BJ (cell line): ENCODE measurements around the gene F13A1. TPM values are rescaled to one million over a fixed set of nuclear protein-coding genes. Genes with fewer than 3 reads are reported as not detected.

ENCODE experiments used
- CTCF ChIA-PET: fragments of 350-600 bp; formaldehyde crosslinking; extraction: SDS; loops from one replicate; lab custom pipeline; 2021; ENCODE audit warnings: antibody characterized with exemption, inconsistent platforms; lab: Yijun Ruan, JAX
- POLR2A ChIA-PET: fragments of 300-600 bp; sonication (Branson Sonifier 250); formaldehyde crosslinking; extraction: SDS; loops from one replicate; lab custom pipeline; 2021; ENCODE audit warnings: antibody characterized with exemption; lab: Charles Lee
- DNase-seq: peaks from one replicate; pipeline ENCODE4 v3.0.0-alpha.2; 2011; ENCODE audit warnings: low read depth
- H3K27me3 ChIP-seq: 2 replicates; pipeline ENCODE4 v1.6.0; 2011; ENCODE audit warnings: low read length; ENCODE audit not compliant: control insufficient read depth, insufficient read depth
- H3K36me3 ChIP-seq: 2 replicates; pipeline ENCODE4 v1.5.1; 2011; ENCODE audit warnings: low read length; ENCODE audit not compliant: control insufficient read depth, insufficient read depth
- H3K4me3 ChIP-seq: 2 replicates; pipeline ENCODE4 v1.5.1; 2011; ENCODE audit warnings: low read depth, mild to moderate bottlenecking, control low read depth, low read length
- polyA plus RNA-seq: library from polyadenylated mRNA; depleted of rRNA; stranded (reverse); fragments of >200 nt; gene quantifications from 2 replicates; pipeline ENCODE4 v1.2.3, GENCODE V29; 2011
- TF ChIP-seq, protein P1 (sequence below): IDR thresholded peaks from 2 replicates; pipeline ENCODE4 v1.5.1; 2011; ENCODE audit warnings: low read depth, mild to moderate bottlenecking, control low read depth, inconsistent platforms, low read length, moderate library complexity; ENCODE audit not compliant: insufficient read depth

Gene F13A1
- polyA plus RNA-seq, 1 experiment, result not detected

DNA sequence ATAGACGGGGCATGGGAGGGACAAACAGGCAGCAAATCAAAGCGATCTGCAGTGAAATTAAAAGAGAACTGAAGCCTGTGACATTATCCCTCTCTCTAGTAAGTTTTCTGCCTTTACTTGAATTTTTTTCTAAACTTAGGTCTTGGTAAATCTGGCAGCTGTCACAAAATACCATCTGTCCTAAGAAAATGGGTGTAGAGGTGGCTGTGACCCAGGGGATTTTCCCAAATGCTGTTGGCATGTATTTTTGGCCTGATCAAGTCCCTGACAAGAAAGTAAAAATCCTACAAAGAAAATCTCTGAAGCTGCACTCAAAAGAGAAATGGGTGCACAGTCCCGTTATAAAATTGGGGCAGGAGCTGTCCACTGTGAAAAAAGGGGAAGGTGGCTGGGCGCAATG is 30.2 kb upstream of the F13A1 start:
- no peak overlapping the region for H3K4me3 ChIP-seq
- POLR2A ChIA-PET, result no interaction called here
- no peaks in the 10 kb centered on the region for H3K27me3 ChIP-seq
- CTCF ChIA-PET, result no interaction called here
- no peak for DNase-seq
- no peaks in the 10 kb centered on the region for H3K36me3 ChIP-seq
- TF ChIP-seq, protein P1, sequence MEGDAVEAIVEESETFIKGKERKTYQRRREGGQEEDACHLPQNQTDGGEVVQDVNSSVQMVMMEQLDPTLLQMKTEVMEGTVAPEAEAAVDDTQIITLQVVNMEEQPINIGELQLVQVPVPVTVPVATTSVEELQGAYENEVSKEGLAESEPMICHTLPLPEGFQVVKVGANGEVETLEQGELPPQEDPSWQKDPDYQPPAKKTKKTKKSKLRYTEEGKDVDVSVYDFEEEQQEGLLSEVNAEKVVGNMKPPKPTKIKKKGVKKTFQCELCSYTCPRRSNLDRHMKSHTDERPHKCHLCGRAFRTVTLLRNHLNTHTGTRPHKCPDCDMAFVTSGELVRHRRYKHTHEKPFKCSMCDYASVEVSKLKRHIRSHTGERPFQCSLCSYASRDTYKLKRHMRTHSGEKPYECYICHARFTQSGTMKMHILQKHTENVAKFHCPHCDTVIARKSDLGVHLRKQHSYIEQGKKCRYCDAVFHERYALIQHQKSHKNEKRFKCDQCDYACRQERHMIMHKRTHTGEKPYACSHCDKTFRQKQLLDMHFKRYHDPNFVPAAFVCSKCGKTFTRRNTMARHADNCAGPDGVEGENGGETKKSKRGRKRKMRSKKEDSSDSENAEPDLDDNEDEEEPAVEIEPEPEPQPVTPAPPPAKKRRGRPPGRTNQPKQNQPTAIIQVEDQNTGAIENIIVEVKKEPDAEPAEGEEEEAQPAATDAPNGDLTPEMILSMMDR, result no peak

DNA sequence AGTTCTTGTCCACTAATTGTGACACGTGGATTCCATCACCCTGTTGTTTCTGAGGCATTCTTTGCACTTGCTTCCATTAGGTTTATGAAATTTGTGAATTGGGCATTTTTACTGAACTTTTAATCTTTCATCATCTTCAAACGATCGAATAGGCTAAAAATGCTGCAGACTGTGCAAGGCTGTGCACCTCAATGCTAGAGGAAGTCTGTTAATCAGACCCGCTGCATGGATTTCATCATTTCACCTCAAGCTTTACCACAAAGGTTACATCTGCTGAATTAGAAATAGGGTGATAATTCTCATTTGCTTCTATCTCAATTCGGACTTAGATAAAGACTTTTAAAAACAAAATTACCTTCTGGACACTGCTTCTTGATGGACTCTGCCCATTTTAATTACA is 27.8 kb upstream of the F13A1 start:
- DNase-seq, result no peak
- no peaks in the 10 kb centered on the region for H3K36me3 ChIP-seq
- no peak overlapping the region for H3K4me3 ChIP-seq
- no peaks in the 10 kb centered on the region for H3K27me3 ChIP-seq
- POLR2A ChIA-PET, result no interaction called here
- CTCF ChIA-PET, result no interaction called here
- TF ChIP-seq, protein P1, result no peak

DNA sequence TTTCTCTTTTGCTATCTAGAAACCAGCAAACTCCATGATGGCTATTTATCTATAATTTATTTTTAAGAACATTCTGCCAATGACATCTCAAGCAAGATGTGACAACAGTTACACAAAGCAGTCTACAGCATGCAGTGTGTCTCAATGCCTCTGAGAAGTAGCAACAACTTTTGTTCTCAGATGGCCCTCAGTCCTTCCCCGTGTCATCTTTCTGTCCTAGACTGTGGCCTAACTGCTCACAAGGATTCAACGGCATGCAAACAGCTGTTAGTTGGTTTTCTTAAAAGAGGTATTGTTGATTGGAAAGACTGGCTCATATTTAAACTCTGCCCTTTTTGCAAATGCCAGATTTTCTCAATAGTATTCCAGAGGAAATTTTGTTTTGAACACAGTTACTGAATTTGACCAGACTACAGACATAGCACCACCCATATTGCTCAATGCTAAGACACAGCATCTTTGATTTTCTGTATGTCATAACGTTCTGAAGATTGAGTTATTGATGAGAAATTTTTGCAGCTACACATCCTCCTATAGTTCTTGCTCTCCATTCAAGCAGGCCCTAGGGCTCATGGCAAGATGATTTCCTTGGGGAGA is 26.1 kb upstream of the F13A1 start:
- H3K27me3 ChIP-seq, result no peaks in the 10 kb centered on the region
- TF ChIP-seq, protein P1, result no peak
- POLR2A ChIA-PET, result no interaction called here
- DNase-seq, result no peak
- CTCF ChIA-PET, result no interaction called here
- H3K36me3 ChIP-seq, result no peaks in the 10 kb centered on the region
- H3K4me3 ChIP-seq, result no peak overlapping the region

DNA sequence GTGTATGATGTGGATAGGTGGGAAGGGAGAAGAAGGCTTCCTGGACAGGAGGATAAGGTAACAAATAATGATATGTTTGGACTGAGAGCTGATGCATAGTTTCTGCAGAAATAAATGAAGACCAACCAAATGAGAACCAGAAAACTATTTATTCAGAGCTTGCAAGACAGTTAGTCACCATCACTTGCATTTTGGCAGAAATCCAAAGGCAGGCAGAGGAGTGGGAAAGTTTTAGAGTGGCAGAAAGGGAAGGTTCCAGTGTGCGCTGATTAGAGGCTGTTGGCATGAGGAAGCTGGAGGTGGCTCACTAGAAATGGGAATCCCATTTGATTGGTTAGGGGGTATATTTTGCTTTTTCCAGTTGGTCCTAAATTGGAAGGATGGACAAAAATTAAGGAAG is 13.0 kb upstream of the F13A1 start:
- Histone ChIP-seq H3K4me3 (no peak overlapping the region), H3K27me3 (no peaks in the 10 kb centered on the region), H3K36me3 (no peaks in the 10 kb centered on the region)
- DNase-seq, result no peak
- CTCF ChIA-PET, result no interaction called here
- TF ChIP-seq, protein P1, result no peak
- POLR2A ChIA-PET, result no interaction called here

DNA sequence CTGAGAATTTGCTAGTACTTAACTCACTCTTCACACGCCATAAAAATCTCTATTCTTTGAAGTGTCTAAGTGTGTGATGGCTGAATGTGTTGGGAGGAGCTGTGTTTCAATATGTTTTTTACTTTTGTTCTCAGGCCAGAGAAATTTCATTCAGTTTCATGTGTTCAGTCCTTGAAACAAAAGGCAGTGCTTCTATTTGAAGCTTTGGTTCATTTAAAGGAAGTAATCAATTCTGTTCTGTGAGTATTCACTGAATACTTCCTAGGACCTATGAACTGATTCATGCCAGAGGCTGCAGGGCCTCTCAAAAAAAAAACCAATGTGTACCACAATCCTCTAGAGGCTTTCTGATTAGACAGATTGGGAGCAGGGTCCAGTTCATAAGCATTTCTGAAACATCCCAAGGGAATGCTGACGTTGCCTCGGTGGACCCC is 12.4 kb upstream of the F13A1 start:
- Histone ChIP-seq H3K4me3 (no peak overlapping the region), H3K36me3 (no peaks in the 10 kb centered on the region), H3K27me3 (no peaks in the 10 kb centered on the region)
- POLR2A ChIA-PET, result no interaction called here
- TF ChIP-seq, protein P1, result no peak
- DNase-seq, result no peak
- CTCF ChIA-PET, result no interaction called here
